BJ (cell line): ENCODE measurements around the gene NAA50. TPM values are rescaled to one million over a fixed set of nuclear protein-coding genes. Genes with fewer than 3 reads are reported as not detected.

Source experiments
- CTCF ChIA-PET: fragments of 350-600 bp; formaldehyde crosslinking; extraction: SDS; loops from one replicate; lab custom pipeline; 2021; ENCODE audit warnings: antibody characterized with exemption, inconsistent platforms; lab: Yijun Ruan, JAX
- POLR2A ChIA-PET: fragments of 300-600 bp; sonication (Branson Sonifier 250); formaldehyde crosslinking; extraction: SDS; loops from one replicate; lab custom pipeline; 2021; ENCODE audit warnings: antibody characterized with exemption; lab: Charles Lee
- DNase-seq: peaks from one replicate; pipeline ENCODE4 v3.0.0-alpha.2; 2011; ENCODE audit warnings: low read depth
- H3K27me3 ChIP-seq: 2 replicates; pipeline ENCODE4 v1.6.0; 2011; ENCODE audit warnings: low read length; ENCODE audit not compliant: control insufficient read depth, insufficient read depth
- H3K36me3 ChIP-seq: 2 replicates; pipeline ENCODE4 v1.5.1; 2011; ENCODE audit warnings: low read length; ENCODE audit not compliant: control insufficient read depth, insufficient read depth
- H3K4me3 ChIP-seq: 2 replicates; pipeline ENCODE4 v1.5.1; 2011; ENCODE audit warnings: low read depth, mild to moderate bottlenecking, control low read depth, low read length
- CTCF ChIP-seq: IDR thresholded peaks from 2 replicates; pipeline ENCODE4 v1.5.1; 2011; ENCODE audit warnings: low read depth, mild to moderate bottlenecking, control low read depth, inconsistent platforms, low read length, moderate library complexity; ENCODE audit not compliant: insufficient read depth
- polyA plus RNA-seq: library from polyadenylated mRNA; depleted of rRNA; stranded (reverse); fragments of >200 nt; gene quantifications from 2 replicates; pipeline ENCODE4 v1.2.3, GENCODE V29; 2011

The NAA50 gene
- polyA plus RNA-seq, 1 experiment: 32.0 TPM

- POLR2A ChIA-PET: no interaction called here
- Histone ChIP-seq H3K36me3 (no peaks in the 10 kb centered on the region), H3K27me3 (no peaks in the 10 kb centered on the region), H3K4me3 (no peak overlapping the region)
- TF ChIP-seq CTCF: no peak
- CTCF ChIA-PET: no interaction called here
- no peak for DNase-seq
Measured at GRCh38 chr3:113684271-113684819, 61.7 kb downstream of the NAA50 start.

- Histone ChIP-seq H3K27me3 (no peaks in the 10 kb centered on the region), H3K4me3 (no peak overlapping the region), H3K36me3 (no peaks in the 10 kb centered on the region)
- no peak for DNase-seq
- POLR2A ChIA-PET: no interaction called here
- CTCF ChIA-PET: no interaction called here
- TF ChIP-seq CTCF: no peak
Measured at GRCh38 chr3:113678773-113679172, 67.3 kb downstream of the NAA50 start.

GRCh38 chr3:113677737-113678136 lies 68.3 kb downstream of the NAA50 start:
- no peak for TF ChIP-seq CTCF
- ChIA-PET POLR2A (no interaction called here), CTCF (no interaction called here)
- Histone ChIP-seq H3K27me3 (no peaks in the 10 kb centered on the region), H3K36me3 (peaks cover 1% of the 10 kb centered on the region; the same call in 1 of the 2 replicates), H3K4me3 (no peak overlapping the region)
- no peak for DNase-seq

GRCh38 chr3:113676261-113676660 lies 69.8 kb downstream of the NAA50 start:
- ChIA-PET POLR2A (no interaction called here), CTCF (no interaction called here)
- no peaks in the 10 kb centered on the region for H3K27me3 ChIP-seq
- no peak overlapping the region for H3K4me3 ChIP-seq
- TF ChIP-seq CTCF: no peak
- no peak for DNase-seq
- H3K36me3 ChIP-seq: peaks cover 1% of the 10 kb centered on the region; the same call in 1 of the 2 replicates

- no peak for DNase-seq
- Histone ChIP-seq H3K4me3 (no peak overlapping the region), H3K27me3 (no peaks in the 10 kb centered on the region), H3K36me3 (peaks cover 3% of the 10 kb centered on the region)
- no peak for TF ChIP-seq CTCF
- ChIA-PET POLR2A (no interaction called here), CTCF (no interaction called here)
Measured at GRCh38 chr3:113673593-113673992, 72.5 kb downstream of the NAA50 start.
